Measurements from ENCODE around the gene BMERB1.

BMERB1 gene

GRCh38 chr16:15502041-15502725 is 67.8 kb downstream of the BMERB1 start:
- DNase-seq: no peak

GRCh38 chr16:15506441-15506840 is 72.1 kb downstream of the BMERB1 start:
- no peak for DNase-seq

- DNase-seq: no peak
These were observed 73.0 kb downstream of the BMERB1 start for GRCh38 chr16:15507301-15507958.

GRCh38 chr16:15507959-15508627 is 73.7 kb downstream of the BMERB1 start:
- no peak for DNase-seq

GRCh38 chr16:15509051-15509592 is 74.7 kb downstream of the BMERB1 start:
- no peak for DNase-seq

GRCh38 chr16:15509593-15510535 is 75.5 kb downstream of the BMERB1 start:
- DNase-seq: no peak

- no peak for DNase-seq
These were observed 76.6 kb downstream of the BMERB1 start for GRCh38 chr16:15510992-15511391.

GRCh38 chr16:15511759-15512487 is 77.5 kb downstream of the BMERB1 start:
- no peak for DNase-seq

GRCh38 chr16:15513156-15513555 is 78.8 kb downstream of the BMERB1 start:
- DNase-seq: no peak

- no peak for DNase-seq
These were observed 81.6 kb downstream of the BMERB1 start for GRCh38 chr16:15515992-15516391.

- no peak for DNase-seq
These were observed 82.2 kb downstream of the BMERB1 start for GRCh38 chr16:15516609-15517008.

GRCh38 chr16:15517743-15518377 is 83.5 kb downstream of the BMERB1 start:
- DNase-seq: no peak

GRCh38 chr16:15518381-15519351 is 84.3 kb downstream of the BMERB1 start:
- no peak for DNase-seq

GRCh38 chr16:15519790-15520189 is 85.4 kb downstream of the BMERB1 start:
- DNase-seq: no peak

- no peak for DNase-seq
These were observed 87.0 kb downstream of the BMERB1 start for GRCh38 chr16:15521390-15521757.

GRCh38 chr16:15521758-15522509 is 87.5 kb downstream of the BMERB1 start:
- DNase-seq: no peak

GRCh38 chr16:15523092-15523541 is 88.7 kb downstream of the BMERB1 start:
- no peak for DNase-seq

- DNase-seq: no peak
These were observed 89.6 kb downstream of the BMERB1 start for GRCh38 chr16:15523939-15524338.

GRCh38 chr16:15524966-15525365 is 90.6 kb downstream of the BMERB1 start:
- no peak for DNase-seq

Measured in stimulated activated CD4-positive, alpha-beta T cell treated with anti-CD3 and anti-CD28 coated beads, Interleukin-15, amount 100 ng/mL, for 24 hours (primary cell).